GM23338 (cell line): ENCODE data around the gene PINK1. TPM values are rescaled to one million over a fixed set of nuclear protein-coding genes. Genes with fewer than 3 reads are reported as not detected.

Experiments used
- ATAC-seq: fragments of 200-7000 bp; cut with Tn5 transposase; 3 replicates; pipeline ENCODE4 v1.9.1; 2020
- DNase-seq: peaks from one replicate; pipeline ENCODE4 v3.0.0-alpha.2; 2015; ENCODE audit warnings: low spot score
- H2AFZ ChIP-seq: fragments of 200-600 bp; sonication (generic); 2 replicates; pipeline ENCODE4 v1.8.0; 2016; ENCODE audit warnings: antibody characterized with exemption, mild to moderate bottlenecking, moderate library complexity
- H3F3A ChIP-seq: fragments of 200-600 bp; sonication (generic); replicated peaks from 2 replicates; pipeline ENCODE4 v1.8.0; 2017; ENCODE audit warnings: antibody characterized with exemption, mixed run types, low read depth
- H3K27ac ChIP-seq: fragments of 200-600 bp; sonication (generic); 2 replicates; pipeline ENCODE4 v1.6.1; 2016; ENCODE audit warnings: low read depth
- H3K27me3 ChIP-seq: fragments of 200-600 bp; sonication (generic); 2 replicates; pipeline ENCODE4 v1.8.0; 2016; ENCODE audit warnings: mild to moderate bottlenecking, mixed run types, moderate library complexity; ENCODE audit not compliant: insufficient read depth
- H3K36me3 ChIP-seq: fragments of 200-600 bp; sonication (generic); 2 replicates; pipeline ENCODE4 v1.8.0; 2016; ENCODE audit warnings: mild to moderate bottlenecking; ENCODE audit not compliant: insufficient read depth
- H3K4me1 ChIP-seq: fragments of 200-600 bp; sonication (generic); 2 replicates; pipeline ENCODE4 v1.8.0; 2016; ENCODE audit warnings: mild to moderate bottlenecking, moderate library complexity; ENCODE audit not compliant: insufficient read depth
- H3K4me2 ChIP-seq: fragments of 200-600 bp; sonication (generic); 2 replicates; pipeline ENCODE4 v1.7.1; 2017; ENCODE audit warnings: mixed run types
- H3K4me3 ChIP-seq: fragments of 200-600 bp; sonication (generic); 2 replicates; pipeline ENCODE4 v1.6.1; 2016; ENCODE audit warnings: mixed run types
- H3K79me2 ChIP-seq: fragments of 200-600 bp; sonication (generic); replicated peaks from 2 replicates; pipeline ENCODE4 v1.8.0; 2017; ENCODE audit warnings: mild to moderate bottlenecking; ENCODE audit not compliant: insufficient read depth
- H3K9me2 ChIP-seq: fragments of 200-600 bp; sonication (generic); 2 replicates; pipeline ENCODE4 v1.8.0; 2017; ENCODE audit not compliant: insufficient read depth
- H4K20me1 ChIP-seq: fragments of 200-600 bp; sonication (generic); replicated peaks from 2 replicates; pipeline ENCODE4 v1.8.0; 2017; ENCODE audit warnings: mild to moderate bottlenecking; ENCODE audit not compliant: insufficient read depth
- H3K27ac Mint-ChIP-seq: 2 replicates; pipeline ENCODE4 v1.8.0; 2020; ENCODE audit warnings: inconsistent platforms, mild to moderate bottlenecking, moderate library complexity, mixed read lengths
- H3K27me3 Mint-ChIP-seq: 3 replicates; pipeline ENCODE4 v1.8.0; 2022; ENCODE audit warnings: low read depth, mild to moderate bottlenecking, moderate library complexity, mixed read lengths, inconsistent platforms; ENCODE audit not compliant: insufficient read depth, poor library complexity
- H3K36me3 Mint-ChIP-seq: 3 replicates; pipeline ENCODE4 v1.8.0; 2021; ENCODE audit warnings: low read depth, mild to moderate bottlenecking, inconsistent platforms, moderate library complexity, mixed read lengths
- H3K4me1 Mint-ChIP-seq: 3 replicates; pipeline ENCODE4 v1.8.0; 2020; ENCODE audit warnings: mild to moderate bottlenecking, inconsistent platforms, mixed read lengths
- H3K4me3 Mint-ChIP-seq: 3 replicates; pipeline ENCODE4 v1.8.0; 2021; ENCODE audit warnings: moderate library complexity, mild to moderate bottlenecking, inconsistent platforms, mixed read lengths
- H3K9me3 Mint-ChIP-seq: 3 replicates; pipeline ENCODE4 v1.8.0; 2020; ENCODE audit warnings: moderate library complexity, mild to moderate bottlenecking, inconsistent platforms, mixed read lengths
- EZH2 ChIP-seq: fragments of 200-600 bp; sonication (generic); IDR thresholded peaks from one replicate; pipeline ENCODE4 v1.8.0; 2017; ENCODE audit warnings: antibody characterized with exemption, mild to moderate bottlenecking, low read depth; ENCODE audit not compliant: unreplicated experiment
- JUNB ChIP-seq: IDR thresholded peaks from one replicate; pipeline ENCODE4 v1.6.1; 2016; ENCODE audit warnings: antibody characterized with exemption; ENCODE audit not compliant: unreplicated experiment
- NANOG ChIP-seq: IDR thresholded peaks from 2 replicates; pipeline ENCODE4 v1.6.1; 2016; ENCODE audit warnings: antibody characterized with exemption, borderline replicate concordance
- STAT1 ChIP-seq: IDR thresholded peaks from one replicate; pipeline ENCODE4 v1.6.1; 2016; ENCODE audit warnings: antibody characterized with exemption; ENCODE audit not compliant: unreplicated experiment
- ZNF114 ChIP-seq: fragments of 250-450 bp; sonication (Bioruptor Pico); IDR thresholded peaks from 2 replicates; pipeline ENCODE4 v1.5.0; 2020; ENCODE audit warnings: mild to moderate bottlenecking, moderate library complexity
- ZNF331 ChIP-seq: fragments of 250-450 bp; sonication (Bioruptor Pico); IDR thresholded peaks from 2 replicates; pipeline ENCODE4 v1.5.0; 2020; ENCODE audit warnings: low read depth, mild to moderate bottlenecking, moderate library complexity
- polyA plus RNA-seq: library from polyadenylated mRNA; unstranded; fragments of >200 nt; fragmentation: Nextera tagmentation; extraction: Ambion mirVana; gene quantifications from 2 replicates; pipeline ENCODE4 v1.2.1, GENCODE V29; 2016
- total RNA-seq: library from RNA; depleted of rRNA; stranded (reverse); fragments of >200 nt; shearing (Covaris generic); gene quantifications from 2 replicates; pipeline ENCODE4 v1.2.3, GENCODE V29; 2014
- TF ChIP-seq, protein P1 (sequence below), 2 experiments: fragments of 200-600 bp in 1 of 2; sonication (generic) in 1 of 2; conservative IDR thresholded peaks; 2 replicates each; pipeline versions ENCODE4 v1.5.1 to v1.6.1; 2016 to 2017; ENCODE audit warnings: antibody characterized with exemption in 2 of 2, low read depth in 2 of 2, mild to moderate bottlenecking in 2 of 2, moderate library complexity in 1 of 2
- TF ChIP-seq, protein P2 (sequence below): IDR thresholded peaks from 2 replicates; pipeline ENCODE4 v1.6.1; 2016; ENCODE audit warnings: antibody characterized with exemption
- TF ChIP-seq, protein P3 (sequence below): IDR thresholded peaks from one replicate; pipeline ENCODE4 v1.6.1; 2018; ENCODE audit warnings: antibody characterized with exemption; ENCODE audit not compliant: unreplicated experiment

PINK1 gene
- total and polyA plus RNA-seq, 2 experiments from 2014 or later, result 20.8 to 42.7 TPM

DNA sequence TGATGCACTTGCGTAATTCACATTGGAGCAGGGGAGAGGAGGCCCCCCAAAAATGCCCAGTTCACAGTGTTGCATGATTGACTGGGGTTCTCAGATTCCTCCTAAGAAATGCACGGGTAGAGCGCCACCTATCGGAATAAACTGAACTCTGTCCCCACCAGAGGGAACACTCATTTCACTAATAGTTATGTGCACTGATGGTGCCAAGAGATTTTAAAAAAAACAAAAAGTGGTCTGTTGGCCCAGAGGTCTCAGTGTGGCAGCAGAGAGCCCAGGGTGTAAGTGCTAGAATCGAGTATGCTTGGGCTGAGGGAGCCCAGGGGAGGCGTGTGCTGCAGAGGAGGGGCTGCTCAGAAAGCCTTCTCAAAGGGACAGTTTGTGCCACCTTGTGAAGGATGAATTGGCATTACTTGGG, 6.9 kb downstream of the PINK1 start:
- DNase-seq (peak; percentile 81), ATAC-seq (peak; percentile 81)
- H3K27ac ChIP-seq, result no peak overlapping the region
- H3K4me1 ChIP-seq, result no peaks in the 10 kb centered on the region
- Mint-ChIP-seq H3K27me3 (peaks cover 11% of the 10 kb centered on the region), H3K4me3 (no peak overlapping the region), H3K4me1 (peaks cover 12% of the 10 kb centered on the region; the same call in 2 of the 3 replicates), H3K9me3 (no peaks in the 10 kb centered on the region), H3K36me3 (no peaks in the 10 kb centered on the region; the same call in 2 of the 3 replicates), H3K27ac (no peak overlapping the region)
- H3K4me3 ChIP-seq, result no peak overlapping the region
- no peaks in the 10 kb centered on the region for H3F3A ChIP-seq
- H3K4me2 ChIP-seq, result no peak overlapping the region
- no peaks in the 10 kb centered on the region for H3K27me3 ChIP-seq
- no peaks in the 10 kb centered on the region for H3K9me2 ChIP-seq
- TF ChIP-seq, protein P1, sequence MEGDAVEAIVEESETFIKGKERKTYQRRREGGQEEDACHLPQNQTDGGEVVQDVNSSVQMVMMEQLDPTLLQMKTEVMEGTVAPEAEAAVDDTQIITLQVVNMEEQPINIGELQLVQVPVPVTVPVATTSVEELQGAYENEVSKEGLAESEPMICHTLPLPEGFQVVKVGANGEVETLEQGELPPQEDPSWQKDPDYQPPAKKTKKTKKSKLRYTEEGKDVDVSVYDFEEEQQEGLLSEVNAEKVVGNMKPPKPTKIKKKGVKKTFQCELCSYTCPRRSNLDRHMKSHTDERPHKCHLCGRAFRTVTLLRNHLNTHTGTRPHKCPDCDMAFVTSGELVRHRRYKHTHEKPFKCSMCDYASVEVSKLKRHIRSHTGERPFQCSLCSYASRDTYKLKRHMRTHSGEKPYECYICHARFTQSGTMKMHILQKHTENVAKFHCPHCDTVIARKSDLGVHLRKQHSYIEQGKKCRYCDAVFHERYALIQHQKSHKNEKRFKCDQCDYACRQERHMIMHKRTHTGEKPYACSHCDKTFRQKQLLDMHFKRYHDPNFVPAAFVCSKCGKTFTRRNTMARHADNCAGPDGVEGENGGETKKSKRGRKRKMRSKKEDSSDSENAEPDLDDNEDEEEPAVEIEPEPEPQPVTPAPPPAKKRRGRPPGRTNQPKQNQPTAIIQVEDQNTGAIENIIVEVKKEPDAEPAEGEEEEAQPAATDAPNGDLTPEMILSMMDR (conservative IDR thresholded peaks at IDR 0.05; ENCODE audit: low read depth in 2 of 2), result peak; percentile 87 to 92
- TF ChIP-seq NANOG, result no peak
- H4K20me1 ChIP-seq, result 0 out of 2 replicates have a peak, but pooled peaks cover 2% of the 10 kb centered on the region
- no peak overlapping the region for H2AFZ ChIP-seq
- H3K79me2 ChIP-seq, result no peaks in the 10 kb centered on the region
- no peaks in the 10 kb centered on the region for H3K36me3 ChIP-seq

DNA sequence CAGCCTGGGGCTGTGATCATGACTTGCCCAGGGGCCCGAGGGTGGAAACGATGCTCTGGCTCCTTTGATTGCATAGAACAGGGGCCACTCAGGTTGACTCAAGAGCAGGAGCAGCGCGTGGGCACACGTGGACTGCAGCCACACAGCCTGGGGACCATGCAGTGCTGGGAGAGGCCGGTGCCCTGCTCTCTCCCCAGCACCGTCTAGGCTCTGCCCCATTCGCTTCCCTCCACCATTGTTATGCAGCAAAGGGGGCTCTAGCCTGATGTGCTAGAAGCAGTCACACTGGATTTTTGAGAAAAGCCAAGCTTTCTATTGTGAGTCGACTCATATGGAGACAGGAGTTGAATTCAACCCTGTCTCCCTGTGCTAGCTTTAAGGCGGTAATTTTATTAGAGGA, 8.7 kb downstream of the PINK1 start:
- H3K4me3 ChIP-seq, result no peak overlapping the region
- Mint-ChIP-seq H3K4me3 (no peak overlapping the region), H3K4me1 (peaks cover 12% of the 10 kb centered on the region; the same call in 2 of the 3 replicates), H3K9me3 (no peaks in the 10 kb centered on the region), H3K27ac (no peak overlapping the region), H3K27me3 (peaks cover 4% of the 10 kb centered on the region), H3K36me3 (no peaks in the 10 kb centered on the region; the same call in 2 of the 3 replicates)
- no peak overlapping the region for H2AFZ ChIP-seq
- 0 out of 2 replicates have a peak, but pooled peaks cover 2% of the 10 kb centered on the region for H4K20me1 ChIP-seq
- no peaks in the 10 kb centered on the region for H3K9me2 ChIP-seq
- no peaks in the 10 kb centered on the region for H3K4me1 ChIP-seq
- DNase-seq (no peak), ATAC-seq (peak; percentile 82)
- TF ChIP-seq, protein P2, sequence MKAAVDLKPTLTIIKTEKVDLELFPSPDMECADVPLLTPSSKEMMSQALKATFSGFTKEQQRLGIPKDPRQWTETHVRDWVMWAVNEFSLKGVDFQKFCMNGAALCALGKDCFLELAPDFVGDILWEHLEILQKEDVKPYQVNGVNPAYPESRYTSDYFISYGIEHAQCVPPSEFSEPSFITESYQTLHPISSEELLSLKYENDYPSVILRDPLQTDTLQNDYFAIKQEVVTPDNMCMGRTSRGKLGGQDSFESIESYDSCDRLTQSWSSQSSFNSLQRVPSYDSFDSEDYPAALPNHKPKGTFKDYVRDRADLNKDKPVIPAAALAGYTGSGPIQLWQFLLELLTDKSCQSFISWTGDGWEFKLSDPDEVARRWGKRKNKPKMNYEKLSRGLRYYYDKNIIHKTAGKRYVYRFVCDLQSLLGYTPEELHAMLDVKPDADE, result no peak
- TF ChIP-seq, protein P1 (conservative IDR thresholded peaks at IDR 0.05; ENCODE audit: low read depth in 2 of 2), result no peak
- TF ChIP-seq ZNF114 (no peak), JUNB (no peak), EZH2 (no peak), ZNF331 (CRISPR knock-in tag) (no peak), STAT1 (no peak)
- TF ChIP-seq, protein P3, sequence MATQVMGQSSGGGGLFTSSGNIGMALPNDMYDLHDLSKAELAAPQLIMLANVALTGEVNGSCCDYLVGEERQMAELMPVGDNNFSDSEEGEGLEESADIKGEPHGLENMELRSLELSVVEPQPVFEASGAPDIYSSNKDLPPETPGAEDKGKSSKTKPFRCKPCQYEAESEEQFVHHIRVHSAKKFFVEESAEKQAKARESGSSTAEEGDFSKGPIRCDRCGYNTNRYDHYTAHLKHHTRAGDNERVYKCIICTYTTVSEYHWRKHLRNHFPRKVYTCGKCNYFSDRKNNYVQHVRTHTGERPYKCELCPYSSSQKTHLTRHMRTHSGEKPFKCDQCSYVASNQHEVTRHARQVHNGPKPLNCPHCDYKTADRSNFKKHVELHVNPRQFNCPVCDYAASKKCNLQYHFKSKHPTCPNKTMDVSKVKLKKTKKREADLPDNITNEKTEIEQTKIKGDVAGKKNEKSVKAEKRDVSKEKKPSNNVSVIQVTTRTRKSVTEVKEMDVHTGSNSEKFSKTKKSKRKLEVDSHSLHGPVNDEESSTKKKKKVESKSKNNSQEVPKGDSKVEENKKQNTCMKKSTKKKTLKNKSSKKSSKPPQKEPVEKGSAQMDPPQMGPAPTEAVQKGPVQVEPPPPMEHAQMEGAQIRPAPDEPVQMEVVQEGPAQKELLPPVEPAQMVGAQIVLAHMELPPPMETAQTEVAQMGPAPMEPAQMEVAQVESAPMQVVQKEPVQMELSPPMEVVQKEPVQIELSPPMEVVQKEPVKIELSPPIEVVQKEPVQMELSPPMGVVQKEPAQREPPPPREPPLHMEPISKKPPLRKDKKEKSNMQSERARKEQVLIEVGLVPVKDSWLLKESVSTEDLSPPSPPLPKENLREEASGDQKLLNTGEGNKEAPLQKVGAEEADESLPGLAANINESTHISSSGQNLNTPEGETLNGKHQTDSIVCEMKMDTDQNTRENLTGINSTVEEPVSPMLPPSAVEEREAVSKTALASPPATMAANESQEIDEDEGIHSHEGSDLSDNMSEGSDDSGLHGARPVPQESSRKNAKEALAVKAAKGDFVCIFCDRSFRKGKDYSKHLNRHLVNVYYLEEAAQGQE, result no peak
- H3K36me3 ChIP-seq, result no peaks in the 10 kb centered on the region
- no peaks in the 10 kb centered on the region for H3K79me2 ChIP-seq
- no peaks in the 10 kb centered on the region for H3F3A ChIP-seq
- no peak overlapping the region for H3K27ac ChIP-seq
- 0 out of 2 replicates have a peak overlapping the region, but pooled peaks have one; percentile 4 for H3K4me2 ChIP-seq
- H3K27me3 ChIP-seq, result no peaks in the 10 kb centered on the region
